ENCODE data around the gene QPRT.

GRCh38 chr16:29646947-29647346 lies 32.0 kb upstream of the QPRT start:
- no peak for TF ChIP-seq MAX (IDR thresholded peaks at IDR 0.05; ENCODE audit: low read depth, low read length)
- TF ChIP-seq POLR2A (IDR thresholded peaks at IDR 0.05; ENCODE audit: extremely low read depth, insufficient read length), result no peak

Data from NB4 (cell line).